Naive thymus-derived CD4-positive, alpha-beta T cell (primary cell): ENCODE measurements around the gene ATP6V0D1. TPM values are rescaled to one million over a fixed set of nuclear protein-coding genes. Genes with fewer than 3 reads are reported as not detected.

ENCODE experiments used
- ATAC-seq: fragments of 150-1000 bp; cut with Tn5 transposase; 2 replicates; pipeline ENCODE4 v1.10.0; 2021; ENCODE audit warnings: mild to moderate bottlenecking, moderate library complexity
- CTCF ChIA-PET: fragments of 350-600 bp; sonication (Branson Sonifier 250); formaldehyde crosslinking; loops from one replicate; lab custom pipeline; 2021; ENCODE audit warnings: antibody characterized with exemption; lab: Charles Lee
- POLR2A ChIA-PET: fragments of 350-600 bp; sonication (Branson Sonifier 250); formaldehyde crosslinking; loops from one replicate; lab custom pipeline; 2021; ENCODE audit warnings: antibody characterized with exemption, inconsistent platforms; lab: Charles Lee
- DNase-seq, 9 donors: peaks; one replicate each; pipeline versions ENCODE4 v3.0.0 to v3.0.0-alpha.2; 2020 to 2022; ENCODE audit warnings: mixed read lengths in 1 of 9
- H3K27ac ChIP-seq: one replicate; pipeline ENCODE4 v1.7.0; 2013; ENCODE audit warnings: mild to moderate bottlenecking, low read depth, low read length, moderate library complexity
- H3K27me3 ChIP-seq, 2 donors: one replicate each; pipeline ENCODE4 v1.7.0; 2013; ENCODE audit warnings: low read length in 2 of 2, mild to moderate bottlenecking in 2 of 2, moderate library complexity in 2 of 2; ENCODE audit not compliant: control insufficient read depth in 2 of 2, insufficient read depth in 2 of 2
- H3K36me3 ChIP-seq, 3 experiments: 1 replicate in 2 of 3; 2 replicates in 1 of 3; pipeline ENCODE4 v1.7.0; 2013; ENCODE audit warnings: low read length in 3 of 3, mild to moderate bottlenecking in 3 of 3, moderate library complexity in 1 of 3; ENCODE audit not compliant: insufficient read depth in 3 of 3, control insufficient read depth in 2 of 3
- H3K4me1 ChIP-seq, 2 donors: one replicate each; pipeline ENCODE4 v1.7.0; 2013; ENCODE audit warnings: low read length in 2 of 2, mild to moderate bottlenecking in 2 of 2, moderate library complexity in 1 of 2; ENCODE audit not compliant: control insufficient read depth in 2 of 2, insufficient read depth in 2 of 2
- H3K4me3 ChIP-seq: 2 replicates; pipeline ENCODE4 v1.7.0; 2013; ENCODE audit warnings: mild to moderate bottlenecking, low read length
- H3K9me3 ChIP-seq, 3 experiments: 1 replicate in 2 of 3; 2 replicates in 1 of 3; pipeline ENCODE4 v1.7.0; 2013; ENCODE audit warnings: low read length in 3 of 3; ENCODE audit not compliant: control insufficient read depth in 2 of 3
- H3K27ac Mint-ChIP-seq, 9 donors: one replicate each; pipeline ENCODE4 v1.8.0; 2020 to 2022; ENCODE audit warnings: mixed read lengths in 9 of 9, mild to moderate bottlenecking in 8 of 9, moderate library complexity in 5 of 9, inconsistent platforms in 2 of 9
- H3K27me3 Mint-ChIP-seq, 5 donors: one replicate each; pipeline ENCODE4 v1.8.0; 2021 to 2022; ENCODE audit warnings: mixed read lengths in 5 of 5, mild to moderate bottlenecking in 1 of 5
- H3K36me3 Mint-ChIP-seq, 5 donors: one replicate each; pipeline ENCODE4 v1.8.0; 2020 to 2022; ENCODE audit warnings: mixed read lengths in 5 of 5, mild to moderate bottlenecking in 3 of 5, inconsistent platforms in 1 of 5
- H3K4me1 Mint-ChIP-seq, 7 donors: one replicate each; pipeline ENCODE4 v1.8.0; 2020 to 2022; ENCODE audit warnings: mixed read lengths in 7 of 7, mild to moderate bottlenecking in 3 of 7, inconsistent platforms in 1 of 7
- H3K4me3 Mint-ChIP-seq, 10 donors: one replicate each; pipeline ENCODE4 v1.8.0; 2020 to 2022; ENCODE audit warnings: mild to moderate bottlenecking in 10 of 10, mixed read lengths in 10 of 10, moderate library complexity in 6 of 10, inconsistent platforms in 2 of 10
- H3K9me3 Mint-ChIP-seq, 11 donors: one replicate each; pipeline ENCODE4 v1.8.0; 2020 to 2022; ENCODE audit warnings: mixed read lengths in 11 of 11, mild to moderate bottlenecking in 4 of 11, inconsistent platforms in 1 of 11, moderate library complexity in 1 of 11
- intact Hi-C, 2 donors: fragments of 100-400 bp; cut with micrococcal nuclease; formaldehyde crosslinking; loops; one replicate each; pipeline ENCODE4 v1.15.1; 2023
- polyA plus RNA-seq, 2 donors: library from polyadenylated mRNA; unstranded; fragments of 300-500 nt; fragmentation: Illumina TruSeq; gene quantifications; one replicate each; pipeline ENCODE4 v1.2.3, GENCODE V29; 2021
- total RNA-seq, 6 experiments: library from RNA in 5 of 6; stranded (reverse) in 5 of 6; gene quantifications; 1 replicate in 5 of 6; 2 replicates in 1 of 6; pipeline ENCODE4 v1.2.3 and lab custom pipeline; 2021 to 2026

The ATP6V0D1 gene
- total and polyA plus RNA-seq, 7 experiments from 2014 or later: 35.8 to 104 (median 58.2) TPM

- Mint-ChIP-seq H3K27ac (no peak overlapping the region), H3K4me3 (peak overlapping the region; percentile 63 to 86 (median 80)), H3K36me3 (no peaks in the 10 kb centered on the region), H3K9me3 (peaks cover 0 to 1% (median 0%) of the 10 kb centered on the region in 11 donors), H3K4me1 (peaks cover 0 to 12% (median 4%) of the 10 kb centered on the region in 7 donors), H3K27me3 (peaks cover 22 to 53% (median 30%) of the 10 kb centered on the region in 5 donors)
- Histone ChIP-seq H3K27me3 (peaks cover 5 to 12% of the 10 kb centered on the region in 2 donors), H3K4me3 (no peak overlapping the region), H3K27ac (no peak overlapping the region), H3K4me1 (peaks cover 0 to 5% of the 10 kb centered on the region in 2 donors), H3K36me3 (no peaks in the 10 kb centered on the region), H3K9me3 (no peaks in the 10 kb centered on the region)
- CTCF ChIA-PET: no interaction called here
- peak in 3 of 9 donors; percentile 24 to 52 (median 31) for DNase-seq
- intact Hi-C loops: no loop called here
- peak; percentile 35 for ATAC-seq
- POLR2A ChIA-PET: no interaction called here
Observed at GRCh38 chr16:67430504-67430976, 50.4 kb downstream of the ATP6V0D1 start.

- no peaks in the 10 kb centered on the region for H3K9me3 ChIP-seq
- H3K27me3 ChIP-seq: peaks cover 5 to 12% of the 10 kb centered on the region in 2 donors
- ChIA-PET CTCF (no interaction called here), POLR2A (no interaction called here)
- Mint-ChIP-seq H3K27me3 (peaks cover 26 to 58% (median 34%) of the 10 kb centered on the region in 5 donors), H3K9me3 (peaks cover 0 to 1% (median 0%) of the 10 kb centered on the region in 11 donors), H3K27ac (no peak overlapping the region), H3K4me3 (peak overlapping the region; percentile 63 to 86 (median 80)), H3K36me3 (no peaks in the 10 kb centered on the region), H3K4me1 (peaks cover 0 to 12% (median 4%) of the 10 kb centered on the region in 7 donors)
- no peak overlapping the region for H3K27ac ChIP-seq
- no peaks in the 10 kb centered on the region for H3K36me3 ChIP-seq
- intact Hi-C loops: no loop called here
- H3K4me3 ChIP-seq: no peak overlapping the region
- H3K4me1 ChIP-seq: peaks cover 0 to 5% of the 10 kb centered on the region in 2 donors
- ATAC-seq (no peak), DNase-seq (no peak)
Observed at GRCh38 chr16:67429799-67430503, 51.0 kb downstream of the ATP6V0D1 start.

GRCh38 chr16:67429053-67429798 lies 51.7 kb downstream of the ATP6V0D1 start:
- Histone ChIP-seq H3K36me3 (no peaks in the 10 kb centered on the region), H3K4me1 (peaks cover 0 to 5% of the 10 kb centered on the region in 2 donors), H3K4me3 (no peak overlapping the region), H3K9me3 (no peaks in the 10 kb centered on the region), H3K27me3 (peaks cover 5 to 12% of the 10 kb centered on the region in 2 donors), H3K27ac (no peak overlapping the region)
- Mint-ChIP-seq H3K4me1 (peaks cover 0 to 12% (median 4%) of the 10 kb centered on the region in 7 donors), H3K36me3 (no peaks in the 10 kb centered on the region), H3K27ac (no peak overlapping the region), H3K27me3 (peaks cover 26 to 58% (median 35%) of the 10 kb centered on the region in 5 donors), H3K4me3 (peak overlapping the region in 8 of 10 donors; percentile 32 to 86 (median 59)), H3K9me3 (peaks cover 0 to 1% (median 0%) of the 10 kb centered on the region in 11 donors)
- ATAC-seq (no peak), DNase-seq (no peak)
- CTCF ChIA-PET: interaction anchor here (1.5 kb wide), 2 partner anchors 14 to 84 kb away, joined by 3 to 5 read pairs; no protein-coding TSS in a partner anchor
- POLR2A ChIA-PET: no interaction called here
- intact Hi-C loops: no loop called here

- Mint-ChIP-seq H3K4me3 (no peak overlapping the region), H3K27ac (no peak overlapping the region), H3K9me3 (peaks cover 0 to 1% (median 0%) of the 10 kb centered on the region in 11 donors), H3K27me3 (peaks cover 26 to 58% (median 35%) of the 10 kb centered on the region in 5 donors), H3K36me3 (no peaks in the 10 kb centered on the region), H3K4me1 (peaks cover 0 to 12% (median 4%) of the 10 kb centered on the region in 7 donors)
- ChIA-PET POLR2A (no interaction called here), CTCF (interaction anchor here (0.6 to 1.5 kb wide), 6 partner anchors 15 to 85 kb away, joined by 3 to 5 read pairs (median 4); partner anchors contain the start of gene ATP6V0D1)
- peak in 4 of 9 donors; percentile 31 to 71 (median 42) for DNase-seq
- peak; percentile 72 for ATAC-seq
- Histone ChIP-seq H3K4me3 (no peak overlapping the region), H3K4me1 (peaks cover 0 to 5% of the 10 kb centered on the region in 2 donors), H3K9me3 (no peaks in the 10 kb centered on the region), H3K36me3 (no peaks in the 10 kb centered on the region), H3K27me3 (peaks cover 5 to 12% of the 10 kb centered on the region in 2 donors), H3K27ac (no peak overlapping the region)
- intact Hi-C loops: loop anchor here (1.0 kb wide), 2 partner anchors 37 to 38 kb away; no protein-coding TSS in a partner anchor
Observed at GRCh38 chr16:67428146-67428731, 52.7 kb downstream of the ATP6V0D1 start.

- no peak for DNase-seq
- Mint-ChIP-seq H3K4me3 (no peak overlapping the region), H3K36me3 (no peaks in the 10 kb centered on the region), H3K27ac (peak overlapping the region in 2 of 9 donors; percentile 10 to 47), H3K4me1 (peaks cover 0 to 9% (median 4%) of the 10 kb centered on the region in 7 donors), H3K27me3 (peaks cover 26 to 57% (median 35%) of the 10 kb centered on the region in 5 donors), H3K9me3 (peaks cover 0 to 1% (median 0%) of the 10 kb centered on the region in 11 donors)
- no peaks in the 10 kb centered on the region for H3K36me3 ChIP-seq
- peaks cover 0 to 5% of the 10 kb centered on the region in 2 donors for H3K4me1 ChIP-seq
- intact Hi-C loops: no loop called here
- H3K27me3 ChIP-seq: peaks cover 5 to 12% of the 10 kb centered on the region in 2 donors
- H3K4me3 ChIP-seq: no peak overlapping the region
- no peak overlapping the region for H3K27ac ChIP-seq
- no peak for ATAC-seq
- POLR2A ChIA-PET: no interaction called here
- CTCF ChIA-PET: interaction anchor here (0.7 kb wide), 1 partner anchor 290 kb away, joined by 3 read pairs; no protein-coding TSS in a partner anchor
- H3K9me3 ChIP-seq: no peaks in the 10 kb centered on the region
Observed at GRCh38 chr16:67426950-67427349, 54.0 kb downstream of the ATP6V0D1 start.

GRCh38 chr16:67426022-67426421 lies 54.9 kb downstream of the ATP6V0D1 start:
- ChIA-PET CTCF (no interaction called here), POLR2A (no interaction called here)
- Mint-ChIP-seq H3K9me3 (peaks cover 0 to 1% (median 0%) of the 10 kb centered on the region in 11 donors), H3K4me1 (peaks cover 0 to 5% (median 3%) of the 10 kb centered on the region in 7 donors), H3K27ac (no peak overlapping the region), H3K36me3 (no peaks in the 10 kb centered on the region), H3K4me3 (no peak overlapping the region), H3K27me3 (peaks cover 26 to 51% (median 35%) of the 10 kb centered on the region in 5 donors)
- DNase-seq (no peak), ATAC-seq (no peak)
- no peak overlapping the region for H3K4me3 ChIP-seq
- H3K9me3 ChIP-seq: no peaks in the 10 kb centered on the region
- no peaks in the 10 kb centered on the region for H3K4me1 ChIP-seq
- intact Hi-C loops: no loop called here
- H3K27ac ChIP-seq: no peak overlapping the region
- no peaks in the 10 kb centered on the region for H3K36me3 ChIP-seq
- peaks cover 8 to 12% of the 10 kb centered on the region in 2 donors for H3K27me3 ChIP-seq
